ENCODE measurements around the gene NLK. TPM values are rescaled to one million over a fixed set of nuclear protein-coding genes. Genes with fewer than 3 reads are reported as not detected.

NLK gene
- total and polyA plus RNA-seq, 2 of the 13 experiments (the other 11 are each of a cell fraction or from before 2014, with no cell fraction given), result 13.4 to 14.6 TPM

- ChIA-PET POLR2A (no interaction called here), CTCF (ENCODE audit: low intra/inter-chr PET ratio, low total read pairs) (no interaction called here)
- ATAC-seq (no peak), DNase-seq (ENCODE audit: low spot score) (no peak), FAIRE-seq (no peak)
- H3K9me3 ChIP-seq (ENCODE audit: low read length), result peaks cover 12% of the 10 kb centered on the region
- H3K27me3 ChIP-seq (ENCODE audit: control insufficient read depth in 1 of 2, insufficient read depth in 2 of 2, low read length in 2 of 2), result no peaks in the 10 kb centered on the region
- no peak for TF ChIP-seq RAD21 (CRISPR knock-in tag; IDR thresholded peaks at IDR 0.05)
- no peak for TF ChIP-seq PPARG (CRISPR knock-in tag; conservative IDR thresholded peaks at IDR 0.05)
- no peak for TF ChIP-seq TEF (CRISPR knock-in tag; IDR thresholded peaks at IDR 0.05)
- TF ChIP-seq MLLT10 (CRISPR knock-in tag; IDR thresholded peaks at IDR 0.05), result no peak
- no peak for TF ChIP-seq ZNF616 (CRISPR knock-in tag; IDR thresholded peaks at IDR 0.05; ENCODE audit: low read depth)
- TF ChIP-seq AGO2 (optimal IDR thresholded peaks at IDR 0.05; ENCODE audit: low read depth, low read length), result no peak
- TF ChIP-seq CBX5 (CRISPR knock-in tag; IDR thresholded peaks at IDR 0.05; ENCODE audit: borderline replicate concordance), result no peak
- no peak for TF ChIP-seq MAFK (conservative IDR thresholded peaks at IDR 0.05 in 1 of 2, IDR thresholded peaks at IDR 0.05 in 1 of 2; ENCODE audit: low read length in 2 of 2)
- no peak for TF ChIP-seq MXD3 (CRISPR knock-in tag; IDR thresholded peaks at IDR 0.05)
- no peak for TF ChIP-seq IRX3 (CRISPR knock-in tag; IDR thresholded peaks at IDR 0.05; ENCODE audit: borderline replicate concordance, low read depth)
- H3K79me2 ChIP-seq (ENCODE audit: insufficient read depth, low read length), result peaks cover 3% of the 10 kb centered on the region
- H2AFZ ChIP-seq (ENCODE audit: low read length), result no peak overlapping the region
- no peaks in the 10 kb centered on the region; a peak in 1 of 5 replicates for H3K36me3 ChIP-seq (replicated peaks in 1 of 2; ENCODE audit: control insufficient read depth in 1 of 2, insufficient read depth in 2 of 2, low read length in 2 of 2)
- BruUV-seq (replicated peaks), result no TSS peak
- H3K4me3 ChIP-seq (replicated peaks in 1 of 3; ENCODE audit: insufficient read depth in 1 of 3, low read depth in 2 of 3, low read length in 3 of 3), result no peak overlapping the region
- intact Hi-C loops (cut with micrococcal nuclease; ENCODE audit: unreplicated experiment), result no loop called here
- no peak overlapping the region for H3K27ac ChIP-seq (ENCODE audit: extremely low read length, insufficient read depth, low read length)
- H3K4me2 ChIP-seq (ENCODE audit: low read depth, low read length), result no peak overlapping the region
- H3K4me1 ChIP-seq (ENCODE audit: insufficient read depth, low read length), result no peaks in the 10 kb centered on the region
- no peaks in the 10 kb centered on the region for H4K20me1 ChIP-seq (ENCODE audit: insufficient read depth, low read length)
- 98% methylated on average over 2 of the region's 2 CpGs for WGBS (ENCODE audit: low lambda C conversion rate)
- in situ Hi-C loops (cut with HindIII; ENCODE audit: extremely low pct_ligation_motif_present, low pct_unique_long_range_greater_than_20kb), result no loop called here
- H3K9ac ChIP-seq (ENCODE audit: insufficient read depth, low read depth, low read length), result no peak overlapping the region
Measured at GRCh38 chr17:28072936-28073533, 30.6 kb downstream of the NLK start.
